Left renal cortex interstitium (tissue), 4 donors: Measurements from ENCODE around the gene EYA2. TPM values are rescaled to one million over a fixed set of nuclear protein-coding genes. Genes with fewer than 3 reads are reported as not detected.

Experiments used
- DNase-seq, 4 donors: peaks; one replicate each; pipeline ENCODE4 v3.0.0-alpha.2; 2013; ENCODE audit warnings: low read depth in 4 of 4, low spot score in 2 of 4, missing footprints in 1 of 4
- polyA plus RNA-seq, 4 donors: library from polyadenylated mRNA; unstranded; fragments of 120-200 nt; gene quantifications; one replicate each; pipeline ENCODE4 v1.2.1, GENCODE V29; 2013; ENCODE audit not compliant: insufficient read length in 4 of 4

Gene EYA2
- polyA plus RNA-seq, 4 donors = 0.49 to 1.8 (median 0.69) TPM

GRCh38 chr20:46998477-46999240 lies 104.0 kb downstream of the EYA2 start:
- no peak for DNase-seq

- no peak for DNase-seq
Measured at GRCh38 chr20:46999801-47000465, 105.3 kb downstream of the EYA2 start.

GRCh38 chr20:47003223-47003622 lies 108.6 kb downstream of the EYA2 start:
- DNase-seq = no peak

GRCh38 chr20:47004179-47004578 lies 109.5 kb downstream of the EYA2 start:
- DNase-seq = no peak

- DNase-seq = no peak
Measured at GRCh38 chr20:47007826-47008655, 113.4 kb downstream of the EYA2 start.

- no peak for DNase-seq
Measured at GRCh38 chr20:47008842-47009518, 114.3 kb downstream of the EYA2 start.

GRCh38 chr20:47009784-47010183 lies 115.1 kb downstream of the EYA2 start:
- no peak for DNase-seq

GRCh38 chr20:47011984-47012383 lies 117.3 kb downstream of the EYA2 start:
- no peak for DNase-seq

GRCh38 chr20:47013606-47014005 lies 119.0 kb downstream of the EYA2 start:
- no peak for DNase-seq

GRCh38 chr20:47016068-47016664 lies 121.5 kb downstream of the EYA2 start:
- no peak for DNase-seq

- DNase-seq = no peak
Measured at GRCh38 chr20:47018381-47018780, 123.7 kb downstream of the EYA2 start.

- DNase-seq = peak; percentile 43 to 76 (median 63)
Measured at GRCh38 chr20:47019121-47019824, 124.6 kb downstream of the EYA2 start.

GRCh38 chr20:47020231-47020630 lies 125.6 kb downstream of the EYA2 start:
- DNase-seq = peak in 1 of 4 donors; percentile 15

GRCh38 chr20:47021850-47022249 lies 127.2 kb downstream of the EYA2 start:
- DNase-seq = no peak

GRCh38 chr20:47024461-47024937 lies 129.9 kb downstream of the EYA2 start:
- DNase-seq = peak in 1 of 4 donors; percentile 27

GRCh38 chr20:47027042-47027441 lies 132.4 kb downstream of the EYA2 start:
- no peak for DNase-seq

- no peak for DNase-seq
Measured at GRCh38 chr20:47027456-47027855, 132.8 kb downstream of the EYA2 start.

- no peak for DNase-seq
Measured at GRCh38 chr20:47028487-47028886, 133.8 kb downstream of the EYA2 start.

GRCh38 chr20:47029845-47030244 lies 135.2 kb downstream of the EYA2 start:
- no peak for DNase-seq
